GM10248 (cell line): ENCODE measurements around the gene NCAN.
A peak's percentile ranks its signal among the peaks of the same experiment; 100 is the strongest.

Experiments
- CTCF ChIA-PET: fragments of 300-600 bp; sonication (Branson Sonifier 250); formaldehyde crosslinking; extraction: SDS; loops from one replicate; lab custom pipeline; 2021; ENCODE audit warnings: antibody characterized with exemption; lab: Yijun Ruan, JAX
- POLR2A ChIA-PET: fragments of 350-650 bp; sonication (Branson Sonifier 250); formaldehyde crosslinking; extraction: SDS; loops from one replicate; lab custom pipeline; 2020; ENCODE audit warnings: antibody characterized with exemption; lab: Yijun Ruan, JAX
- DNase-seq: peaks from one replicate; pipeline ENCODE4 v3.0.0; 2012; ENCODE audit errors: extremely low spot score
- CTCF ChIP-seq: IDR thresholded peaks from 2 replicates; pipeline ENCODE4 v1.5.1; 2012; ENCODE audit warnings: mild to moderate bottlenecking, low read depth; ENCODE audit errors: extremely low read depth, missing control alignments, control extremely low read depth

The NCAN gene

GRCh38 chr19:19203012-19203856 is 8.5 kb upstream of the NCAN start, which contains the start of gene NR2C2AP:
Gene NR2C2AP, minus strand, starts transcription at chr19:19203414. Its CDS starts 354 bp downstream, at chr19:19203060.
- ChIA-PET POLR2A (interaction anchor here (1.1 kb wide), 1 partner anchor 28 kb away, joined by 6 read pairs; no protein-coding TSS in a partner anchor), CTCF (interaction anchor here (0.7 to 3.2 kb wide), 5 partner anchors 10 to 56 kb away, joined by 3 to 16 read pairs (median 3); no protein-coding TSS in a partner anchor)
- no peak for TF ChIP-seq CTCF
- DNase-seq: peak; percentile 98

GRCh38 chr19:19204181-19204580 is 7.6 kb upstream of the NCAN start:
- CTCF ChIA-PET: no interaction called here
- POLR2A ChIA-PET: no interaction called here
- no peak for DNase-seq
- TF ChIP-seq CTCF: no peak

DNA sequence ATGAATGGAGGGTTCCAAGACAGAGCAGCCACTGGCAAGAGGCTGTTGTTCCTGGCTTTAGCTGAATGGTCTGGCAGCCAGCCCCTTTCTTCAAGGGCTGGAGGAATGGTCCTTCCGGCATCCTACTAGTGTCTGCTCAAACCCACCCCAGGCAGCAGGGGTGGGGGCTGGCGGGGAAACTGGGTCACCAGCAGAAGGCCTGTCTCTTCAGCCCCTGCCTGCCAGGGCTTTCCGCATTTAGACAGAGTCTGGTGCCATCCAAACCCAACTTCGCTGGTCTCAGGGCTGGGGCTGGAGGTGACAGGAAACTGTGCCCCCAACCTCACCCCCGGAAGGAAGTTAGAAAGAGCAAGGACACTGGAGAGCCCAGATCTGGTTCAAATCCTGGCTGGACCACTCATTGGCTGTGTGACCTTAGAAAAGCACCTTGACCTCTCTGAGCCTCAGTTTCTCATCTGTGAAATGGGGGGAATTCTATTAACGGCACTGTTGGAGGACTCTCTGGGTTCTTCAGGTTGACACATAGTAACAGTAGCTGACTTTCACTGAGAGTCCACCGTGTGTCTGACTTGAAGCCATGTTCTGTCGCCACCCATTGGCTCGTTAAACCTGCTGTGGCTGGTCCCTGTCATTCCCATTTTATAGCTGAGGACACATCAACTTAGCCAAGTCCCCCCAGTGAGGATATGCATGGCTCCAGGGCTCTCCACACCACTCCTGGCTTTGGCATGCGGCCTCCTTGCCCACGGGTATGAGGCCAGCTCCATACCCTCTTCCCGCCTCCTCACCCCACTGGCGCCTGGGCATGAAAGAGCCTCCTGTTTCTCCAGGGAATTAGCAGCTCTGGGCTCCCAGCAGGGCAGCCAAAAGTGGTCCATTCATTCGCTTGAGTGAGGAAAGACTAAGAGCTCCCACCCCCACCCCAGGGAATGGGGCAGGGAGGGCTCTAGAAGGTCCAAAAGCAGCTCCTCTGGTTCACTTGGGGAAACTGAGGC is 6.0 kb upstream of the NCAN start:
- no peak for DNase-seq
- no peak for TF ChIP-seq CTCF
- POLR2A ChIA-PET: interaction anchor here (0.6 kb wide), 1 partner anchor 415 kb away, joined by 7 read pairs; no protein-coding TSS in a partner anchor
- CTCF ChIA-PET: interaction anchor here (0.9 kb wide), 1 partner anchor 31 kb away, joined by 3 read pairs; no protein-coding TSS in a partner anchor

- DNase-seq: no peak
- ChIA-PET POLR2A (no interaction called here), CTCF (no interaction called here)
- TF ChIP-seq CTCF: no peak
Measured at GRCh38 chr19:19206938-19207337, 4.8 kb upstream of the NCAN start.

DNA sequence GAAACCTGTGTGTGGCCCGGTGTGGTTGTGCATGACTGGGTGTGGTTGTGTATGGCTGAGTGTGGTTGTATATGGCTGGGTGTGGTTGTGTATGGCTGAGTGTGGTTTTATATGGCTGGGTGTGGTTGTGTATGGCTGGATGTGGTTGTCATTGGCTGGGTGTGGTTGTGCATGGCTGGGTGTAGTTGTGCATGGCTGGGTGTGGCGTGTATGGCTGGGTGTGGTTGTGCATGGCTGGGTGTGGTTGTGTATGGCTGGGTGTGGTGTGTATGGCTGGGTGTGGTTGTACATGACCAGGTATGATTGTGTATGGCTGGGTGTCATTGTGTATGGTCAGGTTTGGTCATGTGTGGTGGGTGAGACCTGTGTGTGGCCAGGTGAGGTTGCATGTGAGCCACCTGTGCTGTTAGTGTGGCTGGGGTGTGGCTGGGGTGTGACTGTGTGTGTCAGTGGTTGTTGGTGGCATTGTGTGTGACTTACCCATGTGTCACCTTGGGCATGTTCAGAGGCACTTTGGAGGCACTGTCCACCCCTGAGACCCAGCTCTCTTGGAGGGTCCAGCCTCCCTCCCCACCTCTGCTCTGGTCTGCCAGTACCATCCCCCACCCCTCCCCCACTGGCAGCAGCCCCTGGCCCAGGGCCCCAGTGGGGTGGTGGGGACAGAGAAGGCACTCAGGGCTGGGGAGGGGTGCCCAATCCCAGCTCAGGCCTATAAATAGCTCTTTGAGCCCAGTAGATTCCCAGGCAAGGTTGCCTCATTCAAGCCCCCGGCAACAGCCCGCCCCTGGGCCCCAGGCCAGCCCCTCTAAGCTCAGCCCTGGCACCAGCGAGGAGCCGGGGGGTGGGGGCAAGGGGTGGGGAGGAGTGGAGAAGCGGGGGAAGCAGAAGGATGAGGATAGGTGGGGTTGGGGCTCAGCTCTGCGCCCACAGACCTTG is 3.9 kb upstream of the NCAN start:
- no peak for TF ChIP-seq CTCF
- ChIA-PET CTCF (interaction anchor here (0.8 to 2.0 kb wide), 2 partner anchors 16 to 19 kb away, joined by 3 to 5 read pairs; no protein-coding TSS in a partner anchor), POLR2A (no interaction called here)
- no peak for DNase-seq
